Measurements from ENCODE around the gene HS6ST3. TPM values are rescaled to one million over a fixed set of nuclear protein-coding genes. Genes with fewer than 3 reads are reported as not detected.

Gene HS6ST3
- polyA plus RNA-seq, 1 donor, result 1.4 TPM

DNA sequence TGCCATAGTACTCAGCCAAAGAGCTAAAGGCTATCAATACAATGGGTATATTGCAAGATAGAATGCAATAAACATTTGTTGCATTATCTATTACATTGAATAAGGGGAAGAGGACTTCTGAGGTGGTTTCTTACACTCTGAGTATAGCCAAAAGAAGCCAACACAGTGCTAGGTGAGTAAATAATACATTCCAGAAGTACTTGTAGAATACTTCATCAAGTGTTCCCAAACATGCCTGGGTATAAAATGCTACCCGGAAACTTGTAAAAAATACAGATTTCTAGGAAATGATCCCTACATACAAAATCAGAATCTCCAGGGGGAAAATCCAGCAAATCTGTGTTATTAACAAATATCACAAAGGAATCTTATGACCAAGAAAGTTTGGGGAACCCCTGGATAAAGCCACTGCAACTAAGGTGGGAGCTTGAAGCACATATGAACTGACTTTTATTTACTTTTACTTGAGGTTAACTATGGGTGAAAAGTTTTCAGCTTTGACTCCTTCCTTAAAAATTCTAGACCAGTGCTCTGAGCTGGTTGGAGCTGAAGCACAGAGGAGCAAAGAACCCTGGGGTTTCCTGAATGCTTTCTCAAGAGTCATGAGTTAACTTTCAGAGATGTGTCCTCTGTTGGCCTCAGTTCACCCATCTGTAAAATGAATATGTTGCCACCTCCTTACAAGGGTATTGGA, 768.4 kb downstream of the HS6ST3 start:
- Histone ChIP-seq H3K27ac (ENCODE audit: low read length) (no peak overlapping the region), H3K27me3 (ENCODE audit: control insufficient read depth, insufficient read depth, low read length) (no peaks in the 10 kb centered on the region), H3K9me3 (ENCODE audit: control insufficient read depth, low read depth, low read length) (peaks cover 3% of the 10 kb centered on the region), H3K4me1 (ENCODE audit: control insufficient read depth, insufficient read depth, low read length) (no peaks in the 10 kb centered on the region), H3K36me3 (ENCODE audit: control insufficient read depth, insufficient read depth, low read length) (no peaks in the 10 kb centered on the region), H3K4me3 (ENCODE audit: low read length) (no peak overlapping the region)
- no CpG with 5 or more reads among the region's 1 CpG for WGBS (ENCODE audit: insufficient coverage, low lambda C conversion rate)
- DNase-seq, result no peak

DNA sequence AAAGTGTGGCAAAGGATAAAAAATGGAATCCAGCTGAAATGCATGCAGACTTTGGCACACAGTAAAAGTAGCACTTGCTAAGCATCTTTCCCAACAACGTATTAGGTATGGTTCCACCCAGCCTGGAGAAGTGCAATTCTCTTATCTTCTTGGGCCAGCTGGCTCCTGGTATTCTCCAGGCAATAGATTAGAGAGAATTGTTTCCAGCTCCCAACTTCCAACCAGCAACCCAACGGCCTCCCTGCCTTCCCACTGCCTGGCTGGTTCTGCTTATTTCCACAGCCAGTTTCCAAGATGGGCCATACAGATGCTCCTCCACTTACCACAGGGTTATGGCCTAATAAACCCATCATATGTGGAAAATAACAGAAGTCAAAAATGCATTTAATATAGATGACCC, 771.0 kb downstream of the HS6ST3 start:
- H3K27ac ChIP-seq (ENCODE audit: low read length), result no peak overlapping the region

DNA sequence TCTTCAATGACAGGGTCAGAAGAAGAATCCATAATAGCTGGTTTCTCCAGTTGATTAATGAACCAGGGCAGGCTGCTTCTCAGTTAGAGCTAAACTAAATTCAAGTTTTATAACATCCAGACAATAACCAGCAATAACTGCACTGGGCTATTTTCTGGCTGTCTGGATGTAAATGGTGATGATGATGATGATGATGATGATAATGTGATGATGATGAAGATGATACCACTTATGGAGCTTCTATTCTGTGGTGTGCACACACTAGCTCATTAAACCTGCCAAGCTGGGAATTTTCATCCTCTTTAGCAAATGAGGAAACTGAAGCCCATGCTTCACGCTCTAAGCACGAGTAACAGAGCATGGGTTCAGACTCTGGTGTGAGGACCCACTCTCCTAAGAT, 772.2 kb downstream of the HS6ST3 start:
- H3K36me3 ChIP-seq (ENCODE audit: control insufficient read depth, insufficient read depth, low read length), result no peaks in the 10 kb centered on the region
- no peaks in the 10 kb centered on the region for H3K27me3 ChIP-seq (ENCODE audit: control insufficient read depth, insufficient read depth, low read length)
- no peak overlapping the region for H3K4me3 ChIP-seq (ENCODE audit: low read length)
- H3K9me3 ChIP-seq (ENCODE audit: control insufficient read depth, low read depth, low read length), result no peaks in the 10 kb centered on the region
- no peaks in the 10 kb centered on the region for H3K4me1 ChIP-seq (ENCODE audit: control insufficient read depth, insufficient read depth, low read length)
- no CpG with 5 or more reads among the region's 2 CpGs for WGBS (ENCODE audit: insufficient coverage, low lambda C conversion rate)
- no peak for DNase-seq
- H3K27ac ChIP-seq (ENCODE audit: low read length), result no peak overlapping the region

More for the DNA sequence above, 771.0 kb downstream of the HS6ST3 start:
- Histone ChIP-seq H3K36me3 (ENCODE audit: control insufficient read depth, insufficient read depth, low read length) (no peaks in the 10 kb centered on the region), H3K4me3 (ENCODE audit: low read length) (no peak overlapping the region), H3K4me1 (ENCODE audit: control insufficient read depth, insufficient read depth, low read length) (no peaks in the 10 kb centered on the region), H3K27me3 (ENCODE audit: control insufficient read depth, insufficient read depth, low read length) (no peaks in the 10 kb centered on the region), H3K9me3 (ENCODE audit: control insufficient read depth, low read depth, low read length) (no peaks in the 10 kb centered on the region)
- DNase-seq, result no peak
- WGBS (ENCODE audit: insufficient coverage, low lambda C conversion rate), result no CpG with 5 or more reads among the region's 2 CpGs

DNA sequence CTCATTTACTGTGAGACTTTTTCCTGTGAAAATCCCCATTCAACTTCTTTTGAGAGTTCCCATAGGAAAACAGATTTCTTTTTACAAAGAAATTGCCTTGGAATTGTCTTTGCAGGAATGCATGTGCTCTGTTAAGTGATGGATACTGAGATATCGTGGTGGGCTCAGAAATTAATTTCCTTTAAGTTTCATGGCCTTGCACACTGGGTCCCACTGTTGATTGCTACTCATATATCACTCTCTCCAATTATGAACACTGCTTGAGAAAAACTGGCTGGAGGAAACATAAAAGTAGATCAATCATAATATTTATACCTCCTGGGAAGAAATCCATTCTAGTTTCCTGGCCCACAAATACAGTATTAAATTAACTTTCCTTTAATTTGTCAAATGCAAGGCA, 773.1 kb downstream of the HS6ST3 start:
- no peak overlapping the region for H3K27ac ChIP-seq (ENCODE audit: low read length)
- no peaks in the 10 kb centered on the region for H3K27me3 ChIP-seq (ENCODE audit: control insufficient read depth, insufficient read depth, low read length)
- H3K4me3 ChIP-seq (ENCODE audit: low read length), result no peak overlapping the region
- no peaks in the 10 kb centered on the region for H3K4me1 ChIP-seq (ENCODE audit: control insufficient read depth, insufficient read depth, low read length)
- no peaks in the 10 kb centered on the region for H3K9me3 ChIP-seq (ENCODE audit: control insufficient read depth, low read depth, low read length)
- H3K36me3 ChIP-seq (ENCODE audit: control insufficient read depth, insufficient read depth, low read length), result no peaks in the 10 kb centered on the region
- no peak for DNase-seq
- WGBS (ENCODE audit: insufficient coverage, low lambda C conversion rate), result no CpG with 5 or more reads among the region's 1 CpG

DNA sequence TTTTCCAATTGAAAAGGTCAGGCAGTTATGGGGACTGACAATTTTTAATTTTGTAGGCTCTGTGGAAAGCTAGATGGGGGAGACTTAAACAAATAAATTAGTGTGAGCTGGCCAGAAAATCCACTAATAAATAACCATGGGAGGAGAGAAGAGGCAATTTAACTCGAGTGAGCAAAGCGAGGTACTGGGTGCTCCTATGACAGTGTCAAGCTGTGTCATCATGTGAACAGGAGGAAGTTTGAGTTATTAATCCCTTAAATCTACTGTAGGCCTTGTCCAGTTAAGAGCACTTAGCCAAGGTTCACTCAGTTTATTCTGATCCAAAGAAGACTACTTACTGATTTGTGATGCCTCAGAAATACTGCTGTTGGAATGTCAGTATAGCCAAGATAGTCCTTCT, 781.6 kb downstream of the HS6ST3 start:
- no CpG with 5 or more reads among the region's 2 CpGs for WGBS (ENCODE audit: insufficient coverage, low lambda C conversion rate)
- H3K36me3 ChIP-seq (ENCODE audit: control insufficient read depth, insufficient read depth, low read length), result no peaks in the 10 kb centered on the region
- H3K4me1 ChIP-seq (ENCODE audit: control insufficient read depth, insufficient read depth, low read length), result no peaks in the 10 kb centered on the region
- no peaks in the 10 kb centered on the region for H3K9me3 ChIP-seq (ENCODE audit: control insufficient read depth, low read depth, low read length)
- no peak for DNase-seq
- no peaks in the 10 kb centered on the region for H3K27me3 ChIP-seq (ENCODE audit: control insufficient read depth, insufficient read depth, low read length)
- H3K4me3 ChIP-seq (ENCODE audit: low read length), result no peak overlapping the region
- H3K27ac ChIP-seq (ENCODE audit: low read length), result no peak overlapping the region

DNA sequence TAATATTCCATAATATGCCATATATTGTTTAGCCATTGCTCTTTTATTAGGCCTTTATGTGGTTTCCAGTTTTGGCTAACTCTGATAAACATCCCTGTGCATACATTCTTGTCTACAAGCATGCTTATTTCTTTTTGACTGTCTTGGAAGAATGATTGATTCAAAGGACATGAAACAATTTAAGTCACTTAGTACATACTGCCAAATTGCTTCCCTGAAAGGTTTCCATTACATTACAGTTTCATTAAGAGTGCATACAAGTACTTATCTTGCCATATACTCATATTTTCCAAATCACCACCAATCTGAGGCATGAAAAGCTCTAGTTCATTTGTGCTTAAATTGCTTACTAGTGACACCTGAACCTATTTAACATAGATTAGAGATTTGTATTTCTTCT, 790.5 kb downstream of the HS6ST3 start:
- H3K27ac ChIP-seq (ENCODE audit: low read length), result no peak overlapping the region

More for the DNA sequence above, 790.5 kb downstream of the HS6ST3 start:
- no peak for DNase-seq
- no peaks in the 10 kb centered on the region for H3K9me3 ChIP-seq (ENCODE audit: control insufficient read depth, low read depth, low read length)
- H3K4me3 ChIP-seq (ENCODE audit: low read length), result no peak overlapping the region
- H3K4me1 ChIP-seq (ENCODE audit: control insufficient read depth, insufficient read depth, low read length), result no peaks in the 10 kb centered on the region
- no peaks in the 10 kb centered on the region for H3K27me3 ChIP-seq (ENCODE audit: control insufficient read depth, insufficient read depth, low read length)
- no peaks in the 10 kb centered on the region for H3K36me3 ChIP-seq (ENCODE audit: control insufficient read depth, insufficient read depth, low read length)

Other genes starting within 250 kb of the HS6ST3 start
- 23.1 TPM for gene UGGT2, start 36.7 kb upstream of the HS6ST3 start, polyA plus RNA-seq

Measured in large intestine (tissue), 3 donors.